HUES6 (cell line): ENCODE results near the gene TNFRSF8.

ENCODE experiments used
- H3K27ac ChIP-seq: 2 replicates; pipeline ENCODE4 v1.7.0; 2013; ENCODE audit warnings: low read depth, mild to moderate bottlenecking, low read length, inconsistent platforms
- H3K27me3 ChIP-seq: 2 replicates; pipeline ENCODE4 v1.6.1; 2013; ENCODE audit warnings: low read length; ENCODE audit not compliant: control insufficient read depth, insufficient read depth
- H3K36me3 ChIP-seq: 2 replicates; pipeline ENCODE4 v1.6.1; 2013; ENCODE audit warnings: low read length; ENCODE audit not compliant: control insufficient read depth, insufficient read depth
- H3K4me1 ChIP-seq: 2 replicates; pipeline ENCODE4 v1.6.1; 2013; ENCODE audit warnings: low read length; ENCODE audit not compliant: control insufficient read depth, insufficient read depth
- H3K4me3 ChIP-seq: 2 replicates; pipeline ENCODE4 v1.5.1; 2013; ENCODE audit warnings: low read depth, low read length
- H3K9ac ChIP-seq: one replicate; pipeline ENCODE4 v1.6.1; 2013; ENCODE audit warnings: mild to moderate bottlenecking, low read length
- H3K9me3 ChIP-seq: 2 replicates; pipeline ENCODE4 v1.6.1; 2013; ENCODE audit warnings: low read depth, low read length; ENCODE audit not compliant: control insufficient read depth, insufficient read depth

TNFRSF8 gene

DNA sequence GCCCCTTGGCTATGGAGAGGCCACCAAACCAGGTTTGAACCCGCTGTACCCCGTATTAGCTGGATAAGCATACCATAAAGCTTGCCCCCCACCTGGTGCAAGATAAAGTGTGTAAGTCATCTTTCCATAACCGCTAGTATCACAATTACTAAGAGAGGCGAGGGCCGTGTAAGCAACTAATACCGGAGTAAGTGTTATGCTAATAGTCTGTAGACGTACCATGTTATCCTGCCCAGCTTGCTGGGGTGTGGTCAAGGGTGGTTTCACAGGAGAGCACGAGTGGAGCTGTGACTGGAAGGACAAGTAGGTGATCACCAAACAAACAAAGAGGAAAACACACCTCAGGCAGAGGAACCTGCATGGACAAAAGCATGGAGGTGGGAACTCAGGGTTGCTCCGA is 100.1 kb downstream of the TNFRSF8 start:
- Histone ChIP-seq H3K36me3 (no peaks in the 10 kb centered on the region), H3K27ac (no peak overlapping the region), H3K9me3 (no peaks in the 10 kb centered on the region), H3K4me3 (no peak overlapping the region), H3K9ac (no peak overlapping the region), H3K27me3 (peaks cover 28% of the 10 kb centered on the region), H3K4me1 (peaks cover 32% of the 10 kb centered on the region)

DNA sequence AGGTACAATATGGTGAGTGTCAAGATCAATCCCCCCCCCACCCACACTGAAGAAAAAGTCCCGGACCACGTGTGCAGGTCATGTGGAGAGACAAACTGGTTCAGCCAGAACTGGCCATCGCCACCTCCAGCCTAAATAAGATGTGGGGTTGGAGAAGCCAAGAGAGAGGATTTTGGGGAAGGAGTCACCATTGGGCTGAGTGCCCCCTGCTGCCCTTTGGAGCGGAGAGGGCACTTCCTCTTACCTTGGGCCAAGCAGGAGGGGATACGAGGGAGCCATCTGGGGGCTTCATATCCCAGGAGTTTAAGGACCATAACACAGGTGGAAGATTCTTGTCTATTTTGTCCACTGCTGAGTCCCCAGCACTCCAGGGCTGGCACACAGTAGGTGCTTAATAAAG is 101.1 kb downstream of the TNFRSF8 start:
- Histone ChIP-seq H3K9ac (no peak overlapping the region), H3K27ac (no peak overlapping the region), H3K36me3 (no peaks in the 10 kb centered on the region), H3K4me1 (peaks cover 35% of the 10 kb centered on the region; the same call in 1 of the 2 replicates), H3K9me3 (no peaks in the 10 kb centered on the region), H3K4me3 (no peak overlapping the region), H3K27me3 (peaks cover 35% of the 10 kb centered on the region)

GRCh38 chr1:12165342-12165741 is 102.2 kb downstream of the TNFRSF8 start:
- H3K9me3 ChIP-seq, result no peaks in the 10 kb centered on the region
- peaks cover 35% of the 10 kb centered on the region; the same call in 1 of the 2 replicates for H3K4me1 ChIP-seq
- H3K4me3 ChIP-seq, result no peak overlapping the region
- H3K27me3 ChIP-seq, result peaks cover 35% of the 10 kb centered on the region
- H3K36me3 ChIP-seq, result no peaks in the 10 kb centered on the region
- no peak overlapping the region for H3K9ac ChIP-seq
- no peak overlapping the region for H3K27ac ChIP-seq

DNA sequence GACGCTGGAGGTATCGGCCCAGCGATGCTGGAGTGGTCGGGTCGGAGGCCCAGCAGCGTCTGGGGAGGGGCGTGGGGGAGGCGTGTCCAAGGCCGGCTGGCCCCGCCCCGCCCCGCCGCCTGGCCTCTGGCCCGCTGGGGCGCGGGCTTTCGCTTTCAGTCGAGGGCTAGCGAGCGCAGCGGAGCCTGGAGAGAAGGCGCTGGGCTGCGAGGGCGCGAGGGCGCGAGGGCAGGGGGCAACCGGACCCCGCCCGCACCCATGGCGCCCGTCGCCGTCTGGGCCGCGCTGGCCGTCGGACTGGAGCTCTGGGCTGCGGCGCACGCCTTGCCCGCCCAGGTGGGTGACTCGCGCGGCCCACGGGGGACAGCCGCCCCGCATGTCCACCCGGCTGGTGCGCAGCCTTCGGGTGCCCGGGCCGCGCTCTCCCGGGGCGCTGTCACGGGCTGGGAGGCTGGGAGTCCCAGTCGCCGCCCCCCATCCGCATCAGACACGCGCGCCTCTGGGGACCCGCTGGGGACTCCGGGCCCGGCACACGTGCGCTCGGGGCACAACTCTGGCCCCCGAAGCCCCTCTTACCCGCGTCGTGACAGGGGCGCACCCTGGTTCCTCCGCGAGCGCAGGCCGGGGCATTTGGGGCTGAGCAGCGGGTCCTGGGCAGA is 103.9 kb downstream of the TNFRSF8 start, which contains the start of gene TNFRSF1B:
TSS of gene TNFRSF1B (plus strand) at position 158 of the 659 bp plus-strand sequence. CDS start at position 259, 101 bp downstream.
- Histone ChIP-seq H3K36me3 (no peaks in the 10 kb centered on the region), H3K4me1 (peaks cover 25% of the 10 kb centered on the region; the same call in 1 of the 2 replicates), H3K27ac (no peak within 1 kb of the TSS), H3K4me3 (peak within 1 kb of the TSS; percentile 51), H3K27me3 (peaks cover 35% of the 10 kb centered on the region), H3K9ac (no peak within 1 kb of the TSS), H3K9me3 (no peaks in the 10 kb centered on the region)

GRCh38 chr1:12167493-12168429 is 104.7 kb downstream of the TNFRSF8 start:
- Histone ChIP-seq H3K9me3 (no peaks in the 10 kb centered on the region), H3K4me3 (peak overlapping the region; percentile 51), H3K36me3 (no peaks in the 10 kb centered on the region), H3K27me3 (peaks cover 35% of the 10 kb centered on the region), H3K27ac (no peak overlapping the region), H3K9ac (no peak overlapping the region), H3K4me1 (peaks cover 20% of the 10 kb centered on the region; the same call in 1 of the 2 replicates)

DNA sequence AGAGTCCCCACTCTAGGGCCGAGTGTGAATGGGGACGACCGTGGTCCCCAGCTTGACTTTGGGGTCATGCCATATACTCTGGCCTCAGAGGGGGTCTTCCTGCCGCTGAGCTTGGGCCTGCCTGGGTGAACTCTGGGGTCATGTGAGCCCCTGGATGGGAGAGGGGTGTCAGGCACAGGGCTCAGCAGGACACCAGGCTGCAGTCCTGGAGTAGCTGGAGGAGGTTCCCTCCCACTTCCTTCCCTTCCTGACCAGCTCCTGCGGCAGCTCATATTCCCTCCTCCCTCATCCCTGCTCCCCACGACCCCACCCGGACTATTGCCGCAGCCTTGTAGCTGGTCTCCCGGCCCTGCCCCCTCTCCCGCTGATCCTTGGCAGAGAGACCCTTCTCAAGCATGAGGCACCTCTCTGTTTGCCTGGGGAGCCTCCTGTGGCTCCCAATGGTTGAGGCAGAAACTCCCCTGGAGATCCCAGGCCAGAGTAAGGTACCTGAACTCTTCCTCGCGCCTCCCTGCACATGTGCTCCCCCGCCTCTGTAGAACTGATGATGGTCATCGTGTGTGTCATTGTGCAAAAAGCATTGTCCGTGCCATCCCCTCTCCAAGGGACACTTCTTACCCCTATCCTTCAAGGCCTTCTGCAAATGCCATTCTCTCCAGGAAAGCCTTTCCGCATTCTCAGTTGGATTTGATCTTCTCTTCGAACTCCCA is 105.5 kb downstream of the TNFRSF8 start:
- Histone ChIP-seq H3K4me1 (peaks cover 20% of the 10 kb centered on the region; the same call in 1 of the 2 replicates), H3K36me3 (no peaks in the 10 kb centered on the region), H3K27ac (no peak overlapping the region), H3K4me3 (no peak overlapping the region; the same call in 1 of the 2 replicates), H3K27me3 (peaks cover 35% of the 10 kb centered on the region), H3K9me3 (no peaks in the 10 kb centered on the region), H3K9ac (no peak overlapping the region)

DNA sequence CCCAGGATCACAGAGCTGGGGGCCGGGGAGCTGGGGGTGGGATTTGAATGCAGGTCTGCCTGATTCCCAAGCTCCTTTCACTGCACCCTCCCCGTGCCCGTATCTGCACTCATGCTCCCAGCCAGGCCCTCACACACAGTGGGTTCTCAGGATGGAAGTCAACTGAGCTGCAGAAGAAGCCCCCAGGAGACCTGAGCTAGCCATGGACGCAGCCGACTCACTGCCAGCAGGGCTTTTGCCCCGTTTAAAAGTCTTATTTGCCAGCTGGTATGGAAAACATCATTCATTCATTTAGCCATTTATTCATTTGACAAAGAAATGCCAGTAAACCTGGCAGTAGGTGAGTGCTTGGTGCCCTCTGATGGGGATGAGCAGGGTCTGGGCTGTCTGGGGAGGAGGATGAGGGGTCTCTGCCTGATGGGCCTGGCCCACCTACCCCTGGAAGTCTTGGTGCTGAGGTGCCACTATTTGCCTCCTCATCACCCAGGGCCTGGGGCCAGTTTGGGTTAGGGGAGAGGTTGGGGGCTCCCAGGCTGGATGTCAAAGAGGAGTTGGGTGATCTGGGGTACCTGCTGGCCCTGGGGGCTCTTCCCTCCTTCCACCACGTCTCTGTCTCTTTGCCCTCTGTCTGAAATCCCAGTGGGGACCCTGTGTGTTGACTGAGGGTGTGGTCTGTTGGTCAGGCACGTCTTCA is 106.5 kb downstream of the TNFRSF8 start:
- Histone ChIP-seq H3K9me3 (no peaks in the 10 kb centered on the region), H3K4me1 (peaks cover 22% of the 10 kb centered on the region; the same call in 1 of the 2 replicates), H3K27ac (no peak overlapping the region), H3K9ac (no peak overlapping the region), H3K4me3 (no peak overlapping the region), H3K27me3 (peaks cover 35% of the 10 kb centered on the region), H3K36me3 (no peaks in the 10 kb centered on the region)

- H3K36me3 ChIP-seq, result no peaks in the 10 kb centered on the region
- no peaks in the 10 kb centered on the region for H3K9me3 ChIP-seq
- H3K27ac ChIP-seq, result no peak overlapping the region
- peaks cover 29% of the 10 kb centered on the region; the same call in 1 of the 2 replicates for H3K4me1 ChIP-seq
- no peak overlapping the region for H3K9ac ChIP-seq
- no peak overlapping the region for H3K4me3 ChIP-seq
- peaks cover 32% of the 10 kb centered on the region for H3K27me3 ChIP-seq
Observed at GRCh38 chr1:12170263-12170671, 107.2 kb downstream of the TNFRSF8 start.

GRCh38 chr1:12171206-12172041 is 108.3 kb downstream of the TNFRSF8 start:
- Histone ChIP-seq H3K27ac (no peak overlapping the region), H3K9me3 (no peaks in the 10 kb centered on the region), H3K4me3 (no peak overlapping the region), H3K4me1 (peaks cover 33% of the 10 kb centered on the region; the same call in 1 of the 2 replicates), H3K36me3 (no peaks in the 10 kb centered on the region), H3K9ac (no peak overlapping the region), H3K27me3 (peaks cover 25% of the 10 kb centered on the region)
